Measurements from ENCODE around the gene TCF12.
"Not testable (repeated sequence)": the region's sequence is repeated elsewhere in the genome, so short reads cannot be mapped to it uniquely, and the experiment has no call there.

TCF12 gene

GRCh38 chr15:56929933-56930332 is 11.5 kb downstream of the TCF12 start:
- H3K27ac ChIP-seq (ENCODE audit: insufficient read depth, low read depth, low read length, poor library complexity, severe bottlenecking), result no peak overlapping the region
- no peak overlapping the region for H3K4me3 ChIP-seq (ENCODE audit: insufficient read depth, low read depth, low read length)
- H3K9me3 ChIP-seq (ENCODE audit: control insufficient read depth, low read length), result no peaks in the 10 kb centered on the region
- no peaks in the 10 kb centered on the region for H3K27me3 ChIP-seq (ENCODE audit: control insufficient read depth, insufficient read depth, low read length, poor library complexity, severe bottlenecking)
- H3K4me1 ChIP-seq (ENCODE audit: control insufficient read depth, insufficient read depth, low read length), result peaks cover 12% of the 10 kb centered on the region
- H3K36me3 ChIP-seq (ENCODE audit: control insufficient read depth, insufficient read depth, low read length), result no peaks in the 10 kb centered on the region
- WGBS, 2 experiments, result 93 to 95% methylated on average over 3 of the region's 3 CpGs

DNA sequence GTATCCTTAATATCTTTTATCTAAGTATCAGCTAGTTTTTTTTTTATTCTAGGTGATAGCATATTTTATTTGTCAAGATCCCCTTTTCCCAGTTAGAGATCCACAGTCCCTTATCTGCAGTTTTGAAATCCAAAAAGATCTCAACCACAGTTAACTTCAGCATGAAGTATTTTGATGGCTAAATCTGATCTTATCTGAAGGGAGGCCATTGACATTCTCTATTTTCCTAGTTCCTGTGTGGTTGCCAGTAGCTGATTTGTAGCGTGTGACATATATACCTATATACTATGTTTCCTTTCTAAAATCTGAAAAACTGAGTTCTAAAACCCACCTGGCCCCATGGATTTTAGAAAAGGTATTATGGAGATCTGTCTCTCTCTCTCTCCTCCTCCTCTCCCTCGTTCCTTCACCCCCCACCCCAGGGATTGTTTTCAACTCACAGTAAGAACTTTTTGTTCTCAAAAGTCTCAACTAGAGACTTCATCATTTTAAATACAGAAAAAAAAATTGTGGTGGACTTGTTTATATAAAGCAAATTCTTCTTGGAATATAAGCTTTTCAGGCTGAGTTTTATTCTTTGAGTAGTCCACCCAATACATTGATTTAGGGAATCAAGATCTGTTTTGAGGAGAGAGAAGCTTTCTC is 12.3 kb downstream of the TCF12 start:
- Histone ChIP-seq H3K36me3 (ENCODE audit: control insufficient read depth, insufficient read depth, low read length) (no peaks in the 10 kb centered on the region), H3K27me3 (ENCODE audit: control insufficient read depth, insufficient read depth, low read length, poor library complexity, severe bottlenecking) (no peaks in the 10 kb centered on the region), H3K9me3 (ENCODE audit: control insufficient read depth, low read length) (no peaks in the 10 kb centered on the region), H3K4me3 (ENCODE audit: insufficient read depth, low read depth, low read length) (no peak overlapping the region), H3K27ac (ENCODE audit: insufficient read depth, low read depth, low read length, poor library complexity, severe bottlenecking) (no peak overlapping the region), H3K4me1 (ENCODE audit: control insufficient read depth, insufficient read depth, low read length) (peaks cover 12% of the 10 kb centered on the region)
- WGBS, 2 experiments, result 82% methylated on average over 2 of the region's 2 CpGs; no CpG with 5 or more reads in 1 of the 2 experiments

DNA sequence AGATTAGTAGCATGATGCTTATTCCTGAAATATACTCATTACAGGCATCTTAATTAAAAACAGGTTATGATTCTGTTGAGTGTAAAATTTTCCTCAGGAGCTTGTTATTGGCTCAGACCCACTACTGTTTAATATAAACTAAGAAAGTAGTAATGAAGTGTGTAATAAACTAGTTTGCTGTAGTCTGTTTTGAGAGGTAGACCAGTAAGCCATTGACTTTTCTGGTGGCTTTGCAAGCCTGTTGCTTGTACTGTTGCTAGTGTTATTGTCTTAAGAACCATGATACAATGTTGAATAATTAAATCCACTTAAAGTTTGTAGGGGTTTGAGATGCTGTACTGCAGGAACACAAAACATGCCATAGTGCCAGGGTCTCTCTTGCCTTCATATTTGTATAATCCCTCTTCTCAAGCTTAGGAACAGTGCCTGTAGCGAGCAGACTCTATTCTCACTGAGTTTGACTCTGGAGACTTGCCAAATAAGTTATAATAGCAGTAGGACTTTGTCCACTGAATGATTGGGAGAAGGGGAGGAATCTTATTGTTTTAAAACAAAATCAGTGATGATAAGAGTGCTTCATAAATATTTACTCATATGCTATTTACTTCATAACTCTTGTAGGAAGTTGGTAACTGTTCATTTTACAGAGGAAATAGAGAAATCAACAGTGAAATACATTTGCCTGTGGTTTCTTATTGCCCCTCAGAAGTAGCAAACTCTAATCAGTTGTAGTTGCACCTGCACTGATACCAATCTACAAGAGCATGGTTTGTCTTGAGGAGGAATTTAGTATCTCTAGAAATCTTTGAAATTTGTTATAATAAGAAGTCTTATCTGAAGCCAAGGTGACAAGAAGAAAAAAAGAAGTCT is 13.4 kb downstream of the TCF12 start:
- WGBS, 2 experiments, result 96 to 100% methylated on average over 1 of the region's 1 CpG
- Histone ChIP-seq H3K27ac (ENCODE audit: insufficient read depth, low read depth, low read length, poor library complexity, severe bottlenecking) (no peak overlapping the region), H3K4me3 (ENCODE audit: insufficient read depth, low read depth, low read length) (no peak overlapping the region), H3K4me1 (ENCODE audit: control insufficient read depth, insufficient read depth, low read length) (peaks cover 12% of the 10 kb centered on the region), H3K9me3 (ENCODE audit: control insufficient read depth, low read length) (no peaks in the 10 kb centered on the region), H3K36me3 (ENCODE audit: control insufficient read depth, insufficient read depth, low read length) (no peaks in the 10 kb centered on the region), H3K27me3 (ENCODE audit: control insufficient read depth, insufficient read depth, low read length, poor library complexity, severe bottlenecking) (no peaks in the 10 kb centered on the region)

DNA sequence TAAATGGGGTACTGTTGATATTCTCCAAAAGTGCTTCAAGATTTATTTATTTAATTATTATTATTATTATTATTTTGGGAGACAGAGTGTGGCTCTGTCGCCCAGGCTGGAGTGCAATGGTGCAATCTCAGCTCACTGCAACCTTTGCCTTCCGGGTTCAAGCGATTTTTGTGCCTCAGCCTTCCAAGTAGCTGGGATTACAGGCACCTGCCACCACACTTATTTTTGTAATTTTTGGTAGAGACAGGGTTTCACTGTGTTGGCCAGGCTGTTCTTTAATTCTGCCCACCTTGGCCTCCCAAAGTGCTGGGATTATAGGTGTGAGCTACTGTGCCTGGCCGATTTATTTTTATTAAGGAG is 14.0 kb downstream of the TCF12 start:
- H3K27me3 ChIP-seq (ENCODE audit: control insufficient read depth, insufficient read depth, low read length, poor library complexity, severe bottlenecking); H3K36me3 ChIP-seq (ENCODE audit: control insufficient read depth, insufficient read depth, low read length); H3K9me3 ChIP-seq (ENCODE audit: control insufficient read depth, low read length); H3K4me3 ChIP-seq (ENCODE audit: insufficient read depth, low read depth, low read length); H3K27ac ChIP-seq (ENCODE audit: insufficient read depth, low read depth, low read length, poor library complexity, severe bottlenecking): not testable (repeated sequence)
- peaks cover 10% of the 10 kb centered on the region for H3K4me1 ChIP-seq (ENCODE audit: control insufficient read depth, insufficient read depth, low read length)
- WGBS, 2 experiments, result 89 to 97% methylated on average over 3 of the region's 4 CpGs

DNA sequence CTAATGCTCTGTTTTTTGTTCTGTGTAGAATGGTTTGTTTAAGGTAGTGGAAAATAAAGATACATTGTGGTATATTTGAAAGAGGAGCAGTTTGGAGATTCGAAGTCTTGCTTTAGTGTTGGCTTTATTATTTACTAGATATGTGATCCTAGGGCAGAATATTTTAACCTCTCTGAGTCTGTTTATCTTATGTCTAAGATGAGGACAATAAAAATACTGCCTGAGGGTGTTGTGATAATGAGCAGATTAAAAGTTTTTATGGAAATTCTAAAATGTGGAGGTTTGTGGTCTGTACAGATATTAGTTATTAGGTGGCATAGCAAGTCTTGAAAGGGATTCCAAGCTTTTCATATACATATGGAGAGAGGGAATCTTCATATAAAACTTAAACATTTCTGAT is 15.0 kb downstream of the TCF12 start:
- Histone ChIP-seq H3K27me3 (ENCODE audit: control insufficient read depth, insufficient read depth, low read length, poor library complexity, severe bottlenecking) (no peaks in the 10 kb centered on the region), H3K27ac (ENCODE audit: insufficient read depth, low read depth, low read length, poor library complexity, severe bottlenecking) (no peak overlapping the region), H3K36me3 (ENCODE audit: control insufficient read depth, insufficient read depth, low read length) (no peaks in the 10 kb centered on the region), H3K9me3 (ENCODE audit: control insufficient read depth, low read length) (no peaks in the 10 kb centered on the region), H3K4me1 (ENCODE audit: control insufficient read depth, insufficient read depth, low read length) (peaks cover 1% of the 10 kb centered on the region), H3K4me3 (ENCODE audit: insufficient read depth, low read depth, low read length) (no peak overlapping the region)
- 92 to 100% methylated on average over 1 of the region's 1 CpG for WGBS, 2 experiments

DNA sequence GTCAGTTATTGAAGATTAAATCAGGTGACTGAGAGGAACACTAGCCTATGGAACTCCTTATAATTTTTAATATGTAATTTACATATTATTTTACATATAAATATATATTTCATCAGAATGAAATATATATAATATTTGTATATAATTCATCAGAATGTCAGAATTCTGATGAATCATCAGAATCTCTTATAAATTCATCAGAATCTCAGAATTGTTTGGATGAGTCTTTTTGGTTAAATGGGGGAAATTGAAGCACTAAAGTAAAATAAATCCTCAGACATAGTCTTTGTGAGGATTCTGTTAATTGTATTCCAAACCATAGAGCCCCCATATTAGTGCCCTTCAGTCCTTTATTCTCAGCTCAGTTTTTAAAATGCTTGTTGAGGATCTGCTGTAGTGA is 15.4 kb downstream of the TCF12 start:
- H3K36me3 ChIP-seq (ENCODE audit: control insufficient read depth, insufficient read depth, low read length), result no peaks in the 10 kb centered on the region

DNA sequence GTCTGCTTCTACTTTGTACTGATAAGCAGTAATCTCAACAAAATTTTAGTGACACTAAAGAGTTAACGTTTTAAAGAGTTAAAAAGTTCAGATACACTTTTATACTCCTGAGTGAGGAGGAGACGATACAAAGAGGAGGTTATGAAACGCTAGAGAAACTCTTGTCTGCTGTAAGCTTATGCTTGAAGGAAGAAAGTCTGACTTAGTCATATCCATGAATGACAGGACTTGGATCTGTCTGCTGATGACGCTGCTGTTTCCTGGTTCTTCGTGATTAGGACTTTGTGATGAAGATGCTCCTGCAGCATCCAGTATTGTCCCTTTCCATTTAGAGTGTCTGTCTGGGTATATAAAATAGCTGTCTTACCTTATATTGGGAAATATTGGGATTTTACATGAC is 15.8 kb downstream of the TCF12 start:
- 95 to 97% methylated on average over 5 of the region's 5 CpGs for WGBS, 2 experiments
- Histone ChIP-seq H3K9me3 (ENCODE audit: control insufficient read depth, low read length) (no peaks in the 10 kb centered on the region), H3K27me3 (ENCODE audit: control insufficient read depth, insufficient read depth, low read length, poor library complexity, severe bottlenecking) (no peaks in the 10 kb centered on the region), H3K36me3 (ENCODE audit: control insufficient read depth, insufficient read depth, low read length) (no peaks in the 10 kb centered on the region), H3K27ac (ENCODE audit: insufficient read depth, low read depth, low read length, poor library complexity, severe bottlenecking) (no peak overlapping the region), H3K4me3 (ENCODE audit: insufficient read depth, low read depth, low read length) (no peak overlapping the region), H3K4me1 (ENCODE audit: control insufficient read depth, insufficient read depth, low read length) (no peaks in the 10 kb centered on the region)

More for the DNA sequence above, 15.4 kb downstream of the TCF12 start:
- H3K27ac ChIP-seq (ENCODE audit: insufficient read depth, low read depth, low read length, poor library complexity, severe bottlenecking), result no peak overlapping the region
- no peaks in the 10 kb centered on the region for H3K4me1 ChIP-seq (ENCODE audit: control insufficient read depth, insufficient read depth, low read length)
- no peaks in the 10 kb centered on the region for H3K27me3 ChIP-seq (ENCODE audit: control insufficient read depth, insufficient read depth, low read length, poor library complexity, severe bottlenecking)
- H3K9me3 ChIP-seq (ENCODE audit: control insufficient read depth, low read length), result no peaks in the 10 kb centered on the region
- no peak overlapping the region for H3K4me3 ChIP-seq (ENCODE audit: insufficient read depth, low read depth, low read length)

DNA sequence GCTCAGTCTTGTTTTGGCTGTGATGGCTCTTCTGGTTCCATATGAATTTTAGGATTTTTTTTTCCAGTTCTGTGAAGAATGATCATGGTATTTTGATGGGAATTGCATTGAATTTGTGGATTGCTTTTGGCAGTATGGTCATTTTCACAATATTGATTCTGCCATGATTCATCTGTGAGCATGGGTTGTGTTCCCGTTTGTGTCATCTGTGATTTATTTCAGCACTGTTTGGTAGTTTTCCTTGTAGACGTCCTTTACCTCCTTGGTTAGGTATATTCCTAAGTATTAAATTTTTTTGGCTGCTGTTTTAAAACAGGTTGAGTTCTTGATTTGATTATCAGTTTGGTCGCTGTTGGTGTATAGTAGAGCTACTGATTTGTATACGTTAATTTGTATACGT is 18.5 kb downstream of the TCF12 start:
- WGBS, 2 experiments, result 94 to 96% methylated on average over 5 of the region's 5 CpGs
- Histone ChIP-seq H3K36me3 (ENCODE audit: control insufficient read depth, insufficient read depth, low read length) (no peaks in the 10 kb centered on the region), H3K4me3 (ENCODE audit: insufficient read depth, low read depth, low read length) (no peak overlapping the region), H3K4me1 (ENCODE audit: control insufficient read depth, insufficient read depth, low read length) (no peaks in the 10 kb centered on the region), H3K27me3 (ENCODE audit: control insufficient read depth, insufficient read depth, low read length, poor library complexity, severe bottlenecking) (no peaks in the 10 kb centered on the region), H3K9me3 (ENCODE audit: control insufficient read depth, low read length) (no peaks in the 10 kb centered on the region), H3K27ac (ENCODE audit: insufficient read depth, low read depth, low read length, poor library complexity, severe bottlenecking) (no peak overlapping the region)

- Histone ChIP-seq H3K9me3 (ENCODE audit: control insufficient read depth, low read length) (no peaks in the 10 kb centered on the region), H3K27ac (ENCODE audit: insufficient read depth, low read depth, low read length, poor library complexity, severe bottlenecking) (no peak overlapping the region), H3K36me3 (ENCODE audit: control insufficient read depth, insufficient read depth, low read length) (peaks cover 2% of the 10 kb centered on the region), H3K27me3 (ENCODE audit: control insufficient read depth, insufficient read depth, low read length, poor library complexity, severe bottlenecking) (no peaks in the 10 kb centered on the region), H3K4me3 (ENCODE audit: insufficient read depth, low read depth, low read length) (no peak overlapping the region), H3K4me1 (ENCODE audit: control insufficient read depth, insufficient read depth, low read length) (no peaks in the 10 kb centered on the region)
These were observed 20.8 kb downstream of the TCF12 start for GRCh38 chr15:56939257-56939656.

GRCh38 chr15:56940388-56940787 is 21.9 kb downstream of the TCF12 start:
- H3K27ac ChIP-seq (ENCODE audit: insufficient read depth, low read depth, low read length, poor library complexity, severe bottlenecking), result no peak overlapping the region
- no peaks in the 10 kb centered on the region for H3K9me3 ChIP-seq (ENCODE audit: control insufficient read depth, low read length)
- H3K4me3 ChIP-seq (ENCODE audit: insufficient read depth, low read depth, low read length), result no peak overlapping the region
- peaks cover 3% of the 10 kb centered on the region for H3K36me3 ChIP-seq (ENCODE audit: control insufficient read depth, insufficient read depth, low read length)
- no peaks in the 10 kb centered on the region for H3K4me1 ChIP-seq (ENCODE audit: control insufficient read depth, insufficient read depth, low read length)
- H3K27me3 ChIP-seq (ENCODE audit: control insufficient read depth, insufficient read depth, low read length, poor library complexity, severe bottlenecking), result no peaks in the 10 kb centered on the region
